Measurements from ENCODE around the gene LCN1.
"Not testable (repeated sequence)": the region's sequence is repeated elsewhere in the genome, so short reads cannot be mapped to it uniquely, and the experiment has no call there.

Gene LCN1

GRCh38 chr9:135505406-135506187 lies 15.6 kb upstream of the LCN1 start:
- no peak for DNase-seq

- no peak for DNase-seq
These were observed 14.7 kb upstream of the LCN1 start for GRCh38 chr9:135506327-135507103.

- DNase-seq, result no peak
These were observed 13.9 kb upstream of the LCN1 start for GRCh38 chr9:135507104-135508035.

GRCh38 chr9:135508211-135508820 lies 12.9 kb upstream of the LCN1 start:
- no peak for DNase-seq

GRCh38 chr9:135509458-135509857 lies 11.8 kb upstream of the LCN1 start:
- no peak for DNase-seq

GRCh38 chr9:135512241-135512603 lies 9.0 kb upstream of the LCN1 start:
- no peak for DNase-seq

- DNase-seq, result no peak
These were observed 8.3 kb upstream of the LCN1 start for GRCh38 chr9:135512904-135513303.

- no peak for DNase-seq
These were observed 7.8 kb upstream of the LCN1 start for GRCh38 chr9:135513351-135513846.

GRCh38 chr9:135513906-135514305 lies 7.3 kb upstream of the LCN1 start:
- DNase-seq, result not testable (repeated sequence)

GRCh38 chr9:135514342-135515082 lies 6.7 kb upstream of the LCN1 start:
- no peak for DNase-seq

GRCh38 chr9:135515083-135515951 lies 5.9 kb upstream of the LCN1 start:
- no peak for DNase-seq

- no peak for DNase-seq
These were observed 4.9 kb upstream of the LCN1 start for GRCh38 chr9:135516132-135516860.

- no peak for DNase-seq
These were observed 3.8 kb upstream of the LCN1 start for GRCh38 chr9:135517407-135517822.

GRCh38 chr9:135519179-135519971 lies 1.9 kb upstream of the LCN1 start:
- no peak for DNase-seq

- DNase-seq, result no peak
These were observed 412 bp downstream of the LCN1 start for GRCh38 chr9:135521608-135522095.

GRCh38 chr9:135522137-135522877 lies 1.1 kb downstream of the LCN1 start:
- no peak for DNase-seq

- DNase-seq, result no peak
These were observed 1.7 kb downstream of the LCN1 start for GRCh38 chr9:135522931-135523330.

- DNase-seq, result no peak
These were observed 2.4 kb downstream of the LCN1 start for GRCh38 chr9:135523521-135524129.
